Lung (tissue), 12 donors: ENCODE results near the gene PAPPA. TPM values are rescaled to one million over a fixed set of nuclear protein-coding genes. Genes with fewer than 3 reads are reported as not detected.

Experiments
- ATAC-seq: fragments of 200-7000 bp; cut with Tn5 transposase; one replicate; pipeline ENCODE4 v1.9.1; 2020; ENCODE audit warnings: moderate number of reproducible peaks; ENCODE audit not compliant: insufficient read depth, low FRiP score
- DNase-seq, 3 donors: peaks; one replicate each; pipeline ENCODE4 v3.0.0-alpha.2; 2013 to 2017
- H3K27ac ChIP-seq, 2 donors: one replicate each; pipeline ENCODE4 v1.5.1; 2013; ENCODE audit warnings: mild to moderate bottlenecking in 2 of 2, moderate library complexity in 2 of 2, control low read depth in 1 of 2, inconsistent platforms in 1 of 2, low read depth in 1 of 2, low read length in 1 of 2
- H3K27me3 ChIP-seq, 3 donors: one replicate each; pipeline ENCODE4 v1.5.1; 2013; ENCODE audit warnings: low read length in 2 of 3; ENCODE audit not compliant: control insufficient read depth in 3 of 3, insufficient read depth in 3 of 3
- H3K36me3 ChIP-seq, 4 donors: one replicate each; pipeline ENCODE4 v1.5.1; 2013; ENCODE audit warnings: low read length in 4 of 4, mild to moderate bottlenecking in 1 of 4, moderate library complexity in 1 of 4; ENCODE audit not compliant: control insufficient read depth in 4 of 4, insufficient read depth in 4 of 4
- H3K4me1 ChIP-seq, 5 donors: one replicate each; pipeline ENCODE4 v1.5.1; 2013; ENCODE audit warnings: low read length in 5 of 5, mild to moderate bottlenecking in 2 of 5, moderate library complexity in 1 of 5; ENCODE audit not compliant: control insufficient read depth in 5 of 5, insufficient read depth in 5 of 5
- H3K4me3 ChIP-seq: one replicate; pipeline ENCODE4 v1.5.1; 2013; ENCODE audit warnings: mild to moderate bottlenecking, control low read depth, moderate library complexity
- H3K9ac ChIP-seq, 2 donors: one replicate each; pipeline ENCODE4 v1.5.1; 2013; ENCODE audit warnings: low read length in 2 of 2, control low read depth in 1 of 2; ENCODE audit not compliant: insufficient read depth in 1 of 2
- H3K9me3 ChIP-seq, 4 donors: one replicate each; pipeline ENCODE4 v1.5.1; 2013; ENCODE audit warnings: low read length in 3 of 4, mild to moderate bottlenecking in 1 of 4, moderate library complexity in 1 of 4; ENCODE audit not compliant: control insufficient read depth in 4 of 4, insufficient read depth in 3 of 4
- WGBS, 2 donors: extraction: QIAGEN DNeasy Blood & Tissue Kit; methylation state at CpG; one replicate each; pipeline ENCODE4 v1.1.7; 2013; 5-methylcytosine and 5-hydroxymethylcytosine counted together
- polyA plus RNA-seq, 2 donors: library from polyadenylated mRNA; stranded (reverse); fragments of 200-250 nt; gene quantifications; one replicate each; pipeline ENCODE4 v1.2.1, GENCODE V29; 2013
- total RNA-seq, 2 donors: library from RNA; depleted of rRNA in 1 of 2; stranded (reverse); fragments of >200 nt in 1 of 2; gene quantifications; one replicate each; pipeline ENCODE4 v1.2.1, GENCODE V29; 2014 to 2021
- TF ChIP-seq, protein P1 (sequence below): IDR thresholded peaks from 2 replicates; pipeline ENCODE4 v1.5.1; 2012; ENCODE audit warnings: mild to moderate bottlenecking; ENCODE audit errors: control extremely low read depth, extremely low read depth
- donor health status: control.
- donor health status: control.
- donor health status: Bipolar disorder and iron deficiency.
- donor health status: healthy.
- donor health status: DM: yes; HTN: yes; CAD: no.

Gene PAPPA
- total and polyA plus RNA-seq, 4 donors: 0.45 to 6.7 (median 3.6) TPM

DNA sequence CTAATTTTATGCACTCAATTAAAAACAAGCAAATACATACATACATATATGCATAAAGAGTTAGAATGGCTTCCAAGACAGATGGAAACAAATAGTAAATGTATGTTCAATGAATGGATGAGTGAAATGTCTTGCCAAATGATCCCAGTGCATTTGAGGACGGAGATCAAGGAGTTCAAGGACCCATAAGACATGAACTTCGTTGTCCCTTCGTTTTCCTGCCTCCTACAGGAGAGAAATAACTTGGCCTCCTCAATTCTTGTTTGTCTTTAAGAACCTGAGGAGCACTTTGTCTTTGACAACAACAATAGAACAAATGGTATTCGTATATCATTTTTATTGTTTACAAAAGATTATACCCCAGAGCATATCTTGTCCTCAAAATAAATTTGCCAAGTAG, 2.4 kb upstream of the PAPPA start:
- H3K4me3 ChIP-seq: no peak overlapping the region
- no peaks in the 10 kb centered on the region for H3K36me3 ChIP-seq
- H3K27me3 ChIP-seq: peaks cover 0 to 40% (median 13%) of the 10 kb centered on the region in 3 donors
- peaks cover 0 to 29% (median 5%) of the 10 kb centered on the region in 5 donors for H3K4me1 ChIP-seq
- no peak overlapping the region for H3K27ac ChIP-seq
- DNase-seq: no peak
- WGBS, 2 donors: 45 to 52% methylated on average over 4 of the region's 4 CpGs
- no peak overlapping the region for H3K9ac ChIP-seq
- peaks cover 0 to 1% (median 0%) of the 10 kb centered on the region in 4 donors for H3K9me3 ChIP-seq
- ATAC-seq: no peak
- TF ChIP-seq, protein P1, sequence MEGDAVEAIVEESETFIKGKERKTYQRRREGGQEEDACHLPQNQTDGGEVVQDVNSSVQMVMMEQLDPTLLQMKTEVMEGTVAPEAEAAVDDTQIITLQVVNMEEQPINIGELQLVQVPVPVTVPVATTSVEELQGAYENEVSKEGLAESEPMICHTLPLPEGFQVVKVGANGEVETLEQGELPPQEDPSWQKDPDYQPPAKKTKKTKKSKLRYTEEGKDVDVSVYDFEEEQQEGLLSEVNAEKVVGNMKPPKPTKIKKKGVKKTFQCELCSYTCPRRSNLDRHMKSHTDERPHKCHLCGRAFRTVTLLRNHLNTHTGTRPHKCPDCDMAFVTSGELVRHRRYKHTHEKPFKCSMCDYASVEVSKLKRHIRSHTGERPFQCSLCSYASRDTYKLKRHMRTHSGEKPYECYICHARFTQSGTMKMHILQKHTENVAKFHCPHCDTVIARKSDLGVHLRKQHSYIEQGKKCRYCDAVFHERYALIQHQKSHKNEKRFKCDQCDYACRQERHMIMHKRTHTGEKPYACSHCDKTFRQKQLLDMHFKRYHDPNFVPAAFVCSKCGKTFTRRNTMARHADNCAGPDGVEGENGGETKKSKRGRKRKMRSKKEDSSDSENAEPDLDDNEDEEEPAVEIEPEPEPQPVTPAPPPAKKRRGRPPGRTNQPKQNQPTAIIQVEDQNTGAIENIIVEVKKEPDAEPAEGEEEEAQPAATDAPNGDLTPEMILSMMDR: no peak

GRCh38 chr9:116151966-116152381, 1.6 kb upstream of the PAPPA start:
- 39 to 52% methylated on average over 6 of the region's 6 CpGs for WGBS, 2 donors
- TF ChIP-seq, protein P1: no peak
- DNase-seq: no peak
- Histone ChIP-seq H3K9me3 (peaks cover 0 to 1% (median 0%) of the 10 kb centered on the region in 4 donors), H3K27ac (no peak overlapping the region), H3K4me1 (peaks cover 0 to 37% (median 5%) of the 10 kb centered on the region in 5 donors), H3K36me3 (no peaks in the 10 kb centered on the region), H3K9ac (no peak overlapping the region), H3K4me3 (no peak overlapping the region), H3K27me3 (peaks cover 0 to 40% (median 13%) of the 10 kb centered on the region in 3 donors)
- ATAC-seq: no peak

- WGBS, 2 donors: 38 to 42% methylated on average over 2 of the region's 2 CpGs
- DNase-seq (peak in 2 of 3 donors; percentile 72 to 73), ATAC-seq (no peak)
- no peaks in the 10 kb centered on the region for H3K36me3 ChIP-seq
- peaks cover 0 to 1% (median 0%) of the 10 kb centered on the region in 4 donors for H3K9me3 ChIP-seq
- H3K27me3 ChIP-seq: peaks cover 0 to 40% (median 13%) of the 10 kb centered on the region in 3 donors
- peaks cover 0 to 41% (median 6%) of the 10 kb centered on the region in 5 donors for H3K4me1 ChIP-seq
- TF ChIP-seq, protein P1: no peak
- no peak overlapping the region for H3K27ac ChIP-seq
- H3K4me3 ChIP-seq: no peak overlapping the region
- no peak overlapping the region for H3K9ac ChIP-seq
Observed at GRCh38 chr9:116152390-116152789, 1.2 kb upstream of the PAPPA start.
